ENCODE data around the gene GPHA2.

Gene GPHA2

DNA sequence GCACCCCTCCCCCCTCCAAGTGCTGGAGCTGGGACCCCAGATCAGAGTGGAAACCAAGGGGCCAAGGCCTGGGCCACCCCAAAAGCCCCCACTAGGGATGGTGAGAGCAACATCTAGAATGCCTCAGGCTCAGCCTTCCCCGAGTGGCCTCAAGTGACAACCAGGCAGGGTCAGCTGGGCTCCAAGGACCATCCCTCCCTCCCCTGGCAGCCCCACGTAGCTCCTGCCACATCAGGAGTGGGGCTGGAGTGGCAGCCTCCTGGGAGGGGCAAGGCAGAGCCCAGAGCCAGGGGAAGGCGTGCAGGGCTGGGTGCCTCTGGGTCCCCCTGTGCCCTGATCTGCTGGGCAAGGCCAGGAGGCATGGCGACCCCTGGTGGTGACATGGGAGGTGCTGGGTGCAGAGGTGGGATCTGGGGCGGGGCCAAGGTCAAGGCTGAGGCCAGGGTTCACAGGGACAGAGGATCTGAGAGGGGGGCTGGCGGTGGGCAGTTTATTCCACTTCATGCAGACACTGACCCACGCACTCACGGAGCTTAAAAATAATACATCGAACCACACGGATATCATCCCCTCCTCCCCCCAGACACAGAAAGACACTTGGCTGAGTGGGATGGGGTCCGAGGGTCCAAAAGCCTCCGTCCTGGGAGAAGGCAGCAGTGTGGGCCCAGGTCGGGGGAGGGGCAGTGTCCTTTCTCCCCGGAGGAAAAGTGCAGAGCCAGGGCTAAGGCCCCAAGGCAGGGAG is 41.5 kb downstream of the GPHA2 start:
- H4K20me1 ChIP-seq (ENCODE audit: insufficient read depth, low read length): no peaks in the 10 kb centered on the region
- H3K4me1 ChIP-seq (ENCODE audit: low read length): peaks cover 36% of the 10 kb centered on the region
- peak overlapping the region; percentile 53 for H3K9ac ChIP-seq (ENCODE audit: low read length)
- H3K27me3 ChIP-seq (ENCODE audit: low read depth, low read length): no peaks in the 10 kb centered on the region
- no peak overlapping the region for H3K4me3 ChIP-seq (ENCODE audit: low read length)
- H2AFZ ChIP-seq (ENCODE audit: low read depth, low read length): no peak overlapping the region
- H3K36me3 ChIP-seq (replicated peaks; ENCODE audit: low read depth, low read length): peaks cover 4% of the 10 kb centered on the region
- H3K79me2 ChIP-seq (ENCODE audit: low read length): no peaks in the 10 kb centered on the region
- TF ChIP-seq, protein P1, sequence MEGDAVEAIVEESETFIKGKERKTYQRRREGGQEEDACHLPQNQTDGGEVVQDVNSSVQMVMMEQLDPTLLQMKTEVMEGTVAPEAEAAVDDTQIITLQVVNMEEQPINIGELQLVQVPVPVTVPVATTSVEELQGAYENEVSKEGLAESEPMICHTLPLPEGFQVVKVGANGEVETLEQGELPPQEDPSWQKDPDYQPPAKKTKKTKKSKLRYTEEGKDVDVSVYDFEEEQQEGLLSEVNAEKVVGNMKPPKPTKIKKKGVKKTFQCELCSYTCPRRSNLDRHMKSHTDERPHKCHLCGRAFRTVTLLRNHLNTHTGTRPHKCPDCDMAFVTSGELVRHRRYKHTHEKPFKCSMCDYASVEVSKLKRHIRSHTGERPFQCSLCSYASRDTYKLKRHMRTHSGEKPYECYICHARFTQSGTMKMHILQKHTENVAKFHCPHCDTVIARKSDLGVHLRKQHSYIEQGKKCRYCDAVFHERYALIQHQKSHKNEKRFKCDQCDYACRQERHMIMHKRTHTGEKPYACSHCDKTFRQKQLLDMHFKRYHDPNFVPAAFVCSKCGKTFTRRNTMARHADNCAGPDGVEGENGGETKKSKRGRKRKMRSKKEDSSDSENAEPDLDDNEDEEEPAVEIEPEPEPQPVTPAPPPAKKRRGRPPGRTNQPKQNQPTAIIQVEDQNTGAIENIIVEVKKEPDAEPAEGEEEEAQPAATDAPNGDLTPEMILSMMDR (IDR thresholded peaks at IDR 0.05; ENCODE audit: low read depth, low read length): peak; percentile 98
- TF ChIP-seq EZH2phosphoT487 (IDR thresholded peaks at IDR 0.05; ENCODE audit: low read depth): no peak
- H3K4me2 ChIP-seq (ENCODE audit: low read length): peak overlapping the region; percentile 61
- no peaks in the 10 kb centered on the region for H3K9me3 ChIP-seq (ENCODE audit: insufficient read depth, low read length)
- H3K27ac ChIP-seq (ENCODE audit: low read length): peak overlapping the region; percentile 12; the same call in 1 of the 2 replicates

DNA sequence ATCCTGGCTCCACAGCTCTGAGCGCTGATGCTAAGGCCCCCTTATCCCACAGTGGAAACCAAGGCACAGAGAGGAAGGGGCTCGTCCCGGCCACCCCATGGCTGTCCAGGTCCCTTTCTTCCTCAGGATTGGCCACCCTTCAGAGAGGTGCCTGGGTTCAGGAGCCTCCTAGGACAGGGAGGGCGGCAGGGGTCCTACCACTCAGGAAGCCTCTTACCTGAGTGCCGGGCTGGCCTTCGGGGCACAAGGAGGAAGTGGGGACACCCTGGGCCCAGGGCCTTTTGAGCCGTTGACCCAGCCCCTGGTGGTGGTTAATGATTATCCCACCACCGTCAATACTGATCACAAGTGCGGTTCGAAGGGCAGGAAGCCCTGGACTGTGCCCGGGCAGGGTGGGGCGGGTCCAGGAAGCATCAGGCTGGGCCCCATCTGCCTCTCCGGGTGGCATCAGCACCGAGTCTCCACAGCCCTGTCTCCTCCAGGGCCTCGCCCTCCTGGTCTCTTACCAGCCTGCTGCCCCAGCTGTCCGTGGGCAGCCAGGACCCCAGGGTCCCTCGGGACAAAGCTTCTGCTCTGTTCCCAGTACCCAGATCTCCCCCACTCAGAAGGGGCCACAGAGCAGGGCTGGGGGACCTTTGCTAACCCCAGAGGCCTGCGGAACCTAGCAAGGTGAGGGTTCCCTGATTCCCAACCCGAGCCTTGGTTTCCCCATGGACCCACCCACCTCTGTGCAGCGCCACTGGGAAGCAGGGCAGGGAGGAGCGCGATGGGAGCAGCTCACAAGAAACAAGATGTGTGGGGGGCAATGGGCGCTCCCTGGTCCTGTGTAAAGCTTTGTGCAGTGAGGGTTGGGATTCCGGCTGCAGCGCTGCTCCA is 42.3 kb downstream of the GPHA2 start:
- Histone ChIP-seq H2AFZ (ENCODE audit: low read depth, low read length) (no peak overlapping the region), H3K4me3 (ENCODE audit: low read length) (peak overlapping the region; percentile 29; the same call in 1 of the 2 replicates), H4K20me1 (ENCODE audit: insufficient read depth, low read length) (no peaks in the 10 kb centered on the region), H3K4me2 (ENCODE audit: low read length) (peak overlapping the region; percentile 61), H3K9me3 (ENCODE audit: insufficient read depth, low read length) (no peaks in the 10 kb centered on the region), H3K27ac (ENCODE audit: low read length) (peak overlapping the region; percentile 12; the same call in 1 of the 2 replicates), H3K4me1 (ENCODE audit: low read length) (peaks cover 43% of the 10 kb centered on the region), H3K79me2 (ENCODE audit: low read length) (no peaks in the 10 kb centered on the region), H3K36me3 (replicated peaks; ENCODE audit: low read depth, low read length) (peaks cover 4% of the 10 kb centered on the region), H3K27me3 (ENCODE audit: low read depth, low read length) (no peaks in the 10 kb centered on the region), H3K9ac (ENCODE audit: low read length) (peak overlapping the region; percentile 53)
- no peak for TF ChIP-seq EZH2phosphoT487 (IDR thresholded peaks at IDR 0.05; ENCODE audit: low read depth)
- TF ChIP-seq, protein P1 (IDR thresholded peaks at IDR 0.05; ENCODE audit: low read depth, low read length): no peak

DNA sequence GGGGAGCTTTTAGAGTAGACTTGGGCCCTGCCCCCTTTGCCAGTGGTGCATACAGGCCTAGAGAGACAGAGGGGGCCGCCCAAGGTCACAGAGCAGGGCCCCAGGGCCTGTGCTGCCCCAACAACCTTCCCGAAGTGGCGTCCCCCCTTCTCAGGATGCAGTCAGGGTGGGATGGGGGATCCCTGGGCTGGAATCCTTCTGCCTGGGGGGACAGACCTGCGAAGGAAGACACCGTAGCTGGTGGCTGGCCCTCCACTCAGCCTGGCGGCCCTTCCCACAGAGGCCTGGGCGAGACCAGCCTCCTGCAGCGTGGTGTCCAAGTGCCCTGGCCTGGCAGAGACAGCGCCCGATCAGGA is 42.9 kb downstream of the GPHA2 start:
- Histone ChIP-seq H3K79me2 (ENCODE audit: low read length) (no peaks in the 10 kb centered on the region), H3K4me1 (ENCODE audit: low read length) (peaks cover 48% of the 10 kb centered on the region), H3K9me3 (ENCODE audit: insufficient read depth, low read length) (no peaks in the 10 kb centered on the region), H3K27ac (ENCODE audit: low read length) (no peak overlapping the region), H3K27me3 (ENCODE audit: low read depth, low read length) (no peaks in the 10 kb centered on the region), H2AFZ (ENCODE audit: low read depth, low read length) (no peak overlapping the region), H3K4me2 (ENCODE audit: low read length) (peak overlapping the region; percentile 61), H3K4me3 (ENCODE audit: low read length) (no peak overlapping the region), H3K36me3 (replicated peaks; ENCODE audit: low read depth, low read length) (peaks cover 4% of the 10 kb centered on the region), H3K9ac (ENCODE audit: low read length) (peak overlapping the region; percentile 53; the same call in 1 of the 2 replicates), H4K20me1 (ENCODE audit: insufficient read depth, low read length) (no peaks in the 10 kb centered on the region)
- no peak for TF ChIP-seq EZH2phosphoT487 (IDR thresholded peaks at IDR 0.05; ENCODE audit: low read depth)
- TF ChIP-seq, protein P1 (IDR thresholded peaks at IDR 0.05; ENCODE audit: low read depth, low read length): no peak

DNA sequence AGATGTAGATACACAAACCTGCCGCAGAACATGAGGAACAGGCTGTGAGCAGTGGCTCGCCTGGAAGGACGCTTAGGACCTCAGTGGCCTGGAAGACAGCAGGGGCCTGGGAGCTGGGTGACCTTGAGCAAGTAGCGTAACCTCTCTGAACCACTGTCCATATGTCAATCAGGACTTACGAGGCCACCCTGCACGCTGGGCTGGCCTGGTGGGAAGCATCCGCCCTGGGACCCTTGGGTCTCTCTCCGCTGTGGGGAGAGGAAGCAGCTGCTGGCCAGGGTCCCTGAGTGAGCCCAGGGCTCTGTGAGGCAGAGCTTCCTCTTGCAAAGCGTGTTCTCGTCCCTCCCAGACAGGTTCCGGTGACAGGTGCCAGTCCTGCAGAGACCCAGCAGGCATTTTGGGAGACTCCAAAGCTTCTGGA is 43.3 kb downstream of the GPHA2 start:
- H3K36me3 ChIP-seq (replicated peaks; ENCODE audit: low read depth, low read length): peaks cover 4% of the 10 kb centered on the region
- no peak overlapping the region for H3K4me3 ChIP-seq (ENCODE audit: low read length)
- H3K4me1 ChIP-seq (ENCODE audit: low read length): peaks cover 52% of the 10 kb centered on the region
- no peaks in the 10 kb centered on the region for H3K79me2 ChIP-seq (ENCODE audit: low read length)
- no peaks in the 10 kb centered on the region for H3K9me3 ChIP-seq (ENCODE audit: insufficient read depth, low read length)
- H3K4me2 ChIP-seq (ENCODE audit: low read length): no peak overlapping the region
- H4K20me1 ChIP-seq (ENCODE audit: insufficient read depth, low read length): no peaks in the 10 kb centered on the region
- TF ChIP-seq EZH2phosphoT487 (IDR thresholded peaks at IDR 0.05; ENCODE audit: low read depth): no peak
- TF ChIP-seq, protein P1 (IDR thresholded peaks at IDR 0.05; ENCODE audit: low read depth, low read length): no peak
- no peak overlapping the region for H2AFZ ChIP-seq (ENCODE audit: low read depth, low read length)
- no peak overlapping the region for H3K27ac ChIP-seq (ENCODE audit: low read length)
- no peaks in the 10 kb centered on the region for H3K27me3 ChIP-seq (ENCODE audit: low read depth, low read length)
- H3K9ac ChIP-seq (ENCODE audit: low read length): no peak overlapping the region
